Activated naive CD4-positive, alpha-beta T cell treated with anti-CD3 and anti-CD28 coated beads, Interleukin-2, amount 50 U/mL, for 24 hours (primary cell): ENCODE results near the gene ACMSD.
"Not testable (repeated sequence)": the region's sequence is repeated elsewhere in the genome, so short reads cannot be mapped to it uniquely, and the experiment has no call there.

Source experiments
- H3K27ac Mint-ChIP-seq: one replicate; pipeline ENCODE4 v1.8.0; 2021; ENCODE audit warnings: mild to moderate bottlenecking, mixed read lengths
- H3K27me3 Mint-ChIP-seq: one replicate; pipeline ENCODE4 v1.8.0; 2021; ENCODE audit warnings: mixed read lengths
- H3K36me3 Mint-ChIP-seq: one replicate; pipeline ENCODE4 v1.8.0; 2021; ENCODE audit warnings: mixed read lengths
- H3K4me1 Mint-ChIP-seq: one replicate; pipeline ENCODE4 v1.8.0; 2021; ENCODE audit warnings: mixed read lengths
- H3K4me3 Mint-ChIP-seq: one replicate; pipeline ENCODE4 v1.8.0; 2021; ENCODE audit warnings: mild to moderate bottlenecking, mixed read lengths
- H3K9me3 Mint-ChIP-seq: one replicate; pipeline ENCODE4 v1.8.0; 2021; ENCODE audit warnings: mixed read lengths

The ACMSD gene

GRCh38 chr2:134839649-134840048, 1.2 kb downstream of the ACMSD start:
- peaks cover 3% of the 10 kb centered on the region for H3K36me3 Mint-ChIP-seq
- H3K4me3 Mint-ChIP-seq: no peak overlapping the region
- no peak overlapping the region for H3K27ac Mint-ChIP-seq
- H3K4me1 Mint-ChIP-seq: no peaks in the 10 kb centered on the region
- H3K27me3 Mint-ChIP-seq: peaks cover 4% of the 10 kb centered on the region
- peaks cover 9% of the 10 kb centered on the region for H3K9me3 Mint-ChIP-seq

DNA sequence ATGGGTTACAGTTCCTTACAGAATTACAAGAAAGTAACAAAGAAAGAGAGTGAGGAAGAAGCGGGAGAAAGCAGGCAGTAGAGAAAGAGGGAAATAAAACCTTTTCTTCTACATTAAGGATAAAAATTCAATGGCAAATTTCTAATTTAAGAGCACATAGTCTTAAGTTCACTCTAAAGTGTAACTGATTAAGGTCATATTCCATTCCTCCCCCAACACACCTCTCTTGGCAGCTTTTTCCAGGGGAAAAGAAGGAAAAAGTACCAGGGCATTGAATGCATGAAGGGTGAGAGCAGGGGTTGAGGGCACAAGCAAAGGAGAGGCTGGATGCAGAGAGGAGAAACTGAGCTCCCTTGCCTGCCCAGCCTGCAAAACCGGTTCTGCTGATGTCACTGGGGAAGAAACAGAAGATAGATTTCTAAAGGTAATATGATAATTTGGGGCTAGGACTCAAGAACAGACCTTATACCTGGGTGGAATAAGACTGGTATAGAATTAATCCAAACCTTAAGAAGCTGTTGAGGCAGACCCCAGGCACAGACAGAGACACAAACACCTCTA, 4.6 kb downstream of the ACMSD start:
- Mint-ChIP-seq H3K9me3 (no peaks in the 10 kb centered on the region), H3K27me3 (peaks cover 2% of the 10 kb centered on the region), H3K27ac (no peak overlapping the region), H3K36me3 (peaks cover 3% of the 10 kb centered on the region), H3K4me3 (no peak overlapping the region), H3K4me1 (no peaks in the 10 kb centered on the region)

DNA sequence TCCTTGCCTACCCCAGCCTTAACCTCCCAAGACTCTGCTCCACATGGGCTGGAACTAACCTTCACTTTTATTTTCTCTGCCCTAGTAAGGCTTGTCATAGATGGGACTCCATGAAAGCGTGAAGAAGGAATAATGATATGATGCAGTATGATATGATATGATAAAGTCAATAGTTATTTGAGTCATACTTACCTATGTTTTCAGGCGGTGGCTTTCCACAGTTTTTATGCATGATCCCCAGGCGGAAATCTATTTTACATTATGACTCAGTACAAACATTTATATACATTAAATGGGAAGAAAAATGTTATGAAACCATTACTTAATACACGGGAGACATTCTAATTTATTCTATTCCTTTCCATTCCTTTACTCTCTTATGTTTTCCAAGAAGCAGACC, 5.6 kb downstream of the ACMSD start:
- no peak overlapping the region for H3K27ac Mint-ChIP-seq
- no peaks in the 10 kb centered on the region for H3K4me1 Mint-ChIP-seq
- no peak overlapping the region for H3K4me3 Mint-ChIP-seq
- H3K9me3 Mint-ChIP-seq: no peaks in the 10 kb centered on the region
- peaks cover 2% of the 10 kb centered on the region for H3K27me3 Mint-ChIP-seq
- H3K36me3 Mint-ChIP-seq: peaks cover 3% of the 10 kb centered on the region

DNA sequence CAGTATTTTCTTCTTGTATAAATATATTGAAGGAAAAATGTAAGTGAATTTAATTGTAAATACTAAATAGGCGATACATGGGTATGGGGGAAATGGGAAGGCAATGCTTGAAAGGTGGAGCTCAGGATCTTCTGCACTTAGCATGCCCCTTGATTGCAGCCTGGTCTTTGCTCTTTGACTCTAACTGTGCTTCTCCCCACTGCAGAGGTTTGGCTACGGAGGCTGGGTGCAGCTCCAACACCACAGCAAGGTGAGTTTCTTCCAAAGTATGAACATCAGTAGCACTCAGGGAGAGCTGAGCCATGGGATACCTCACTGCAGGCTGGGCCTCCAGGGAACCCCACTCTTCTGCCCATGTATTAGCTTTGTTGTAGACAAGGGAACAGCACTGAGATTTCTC, 6.6 kb downstream of the ACMSD start:
- H3K4me3 Mint-ChIP-seq: no peak overlapping the region
- peaks cover 2% of the 10 kb centered on the region for H3K27me3 Mint-ChIP-seq
- H3K4me1 Mint-ChIP-seq: no peaks in the 10 kb centered on the region
- peaks cover 5% of the 10 kb centered on the region for H3K36me3 Mint-ChIP-seq
- no peak overlapping the region for H3K27ac Mint-ChIP-seq
- H3K9me3 Mint-ChIP-seq: no peaks in the 10 kb centered on the region

DNA sequence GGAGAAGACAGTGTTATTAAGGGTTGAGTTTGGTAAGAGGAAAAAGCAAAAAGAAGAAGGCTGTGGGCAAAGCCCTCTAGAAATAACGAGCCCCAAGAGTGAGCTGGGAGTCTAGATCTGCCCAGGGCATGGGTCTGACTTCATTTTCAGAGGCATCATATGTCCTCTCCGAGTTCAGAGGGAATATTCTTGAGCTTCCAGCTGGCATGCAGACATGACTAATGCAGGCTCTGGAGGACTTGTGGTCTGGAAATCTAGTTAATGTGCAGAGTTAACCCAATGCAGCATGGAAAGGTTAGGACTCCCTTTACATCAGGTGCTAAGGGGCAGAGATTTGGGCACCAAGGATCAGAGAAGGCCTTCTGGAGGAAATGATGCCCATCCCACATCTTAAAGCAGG, 7.3 kb downstream of the ACMSD start:
- no peaks in the 10 kb centered on the region for H3K9me3 Mint-ChIP-seq
- H3K27me3 Mint-ChIP-seq: peaks cover 2% of the 10 kb centered on the region
- peaks cover 5% of the 10 kb centered on the region for H3K36me3 Mint-ChIP-seq

GRCh38 chr2:134846213-134846612, 7.8 kb downstream of the ACMSD start:
- Mint-ChIP-seq H3K36me3 (peaks cover 5% of the 10 kb centered on the region), H3K4me3 (no peak overlapping the region), H3K9me3 (no peaks in the 10 kb centered on the region), H3K27me3 (peaks cover 2% of the 10 kb centered on the region), H3K4me1 (no peaks in the 10 kb centered on the region), H3K27ac (no peak overlapping the region)

More for the DNA sequence above, 7.3 kb downstream of the ACMSD start:
- no peak overlapping the region for H3K4me3 Mint-ChIP-seq
- no peak overlapping the region for H3K27ac Mint-ChIP-seq
- no peaks in the 10 kb centered on the region for H3K4me1 Mint-ChIP-seq

- not testable (repeated sequence) for H3K27me3 Mint-ChIP-seq, H3K36me3 Mint-ChIP-seq, H3K4me3 Mint-ChIP-seq, H3K27ac Mint-ChIP-seq, H3K4me1 Mint-ChIP-seq, H3K9me3 Mint-ChIP-seq
Observed at GRCh38 chr2:134847582-134847981, 9.2 kb downstream of the ACMSD start.

DNA sequence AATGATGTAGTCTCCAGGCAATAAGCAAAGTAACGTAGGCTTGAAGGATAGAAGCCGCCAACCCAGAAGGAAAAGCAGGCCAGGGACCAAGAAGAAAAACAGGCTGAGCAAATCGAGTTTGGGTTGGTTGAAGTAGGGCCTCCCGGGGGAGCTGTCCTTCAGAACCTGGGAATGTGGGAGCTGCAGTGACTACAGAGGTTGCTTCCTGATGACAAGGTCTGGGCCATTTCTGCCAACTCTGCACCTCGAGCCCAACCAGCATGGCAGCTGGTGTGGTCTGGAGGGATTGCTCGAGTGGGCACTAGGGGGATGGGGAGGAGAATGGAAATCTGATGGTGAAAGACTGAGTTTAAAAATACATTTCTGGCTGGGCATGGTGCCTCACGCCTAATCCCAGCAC, 14.1 kb downstream of the ACMSD start:
- H3K4me3 Mint-ChIP-seq: no peak overlapping the region
- peaks cover 2% of the 10 kb centered on the region for H3K36me3 Mint-ChIP-seq
- H3K27ac Mint-ChIP-seq: no peak overlapping the region
- no peaks in the 10 kb centered on the region for H3K9me3 Mint-ChIP-seq
- no peaks in the 10 kb centered on the region for H3K27me3 Mint-ChIP-seq
- no peaks in the 10 kb centered on the region for H3K4me1 Mint-ChIP-seq

DNA sequence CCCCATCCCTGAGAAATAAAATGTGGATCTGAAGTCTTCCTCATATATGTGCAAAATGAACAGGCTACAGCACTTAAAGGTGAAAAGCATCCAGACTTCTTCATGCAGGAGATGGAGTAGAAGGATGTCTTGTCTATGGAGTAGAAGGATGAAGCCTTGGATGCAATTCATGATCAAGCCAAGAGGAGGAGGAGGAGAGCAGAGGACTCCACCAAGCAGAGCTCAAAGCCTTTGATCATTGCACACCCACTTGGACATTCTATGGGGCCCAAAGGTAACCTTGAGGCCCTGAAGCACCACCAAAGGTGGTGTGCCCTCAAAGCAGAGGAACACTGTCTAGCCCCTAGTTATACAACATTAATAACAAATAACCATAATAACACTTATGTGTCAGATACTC, 17.3 kb downstream of the ACMSD start:
- Mint-ChIP-seq H3K27me3 (no peaks in the 10 kb centered on the region), H3K27ac (no peak overlapping the region), H3K9me3 (no peaks in the 10 kb centered on the region), H3K4me1 (no peaks in the 10 kb centered on the region), H3K4me3 (no peak overlapping the region), H3K36me3 (no peaks in the 10 kb centered on the region)

GRCh38 chr2:134858245-134858644, 19.8 kb downstream of the ACMSD start:
- no peak overlapping the region for H3K4me3 Mint-ChIP-seq
- no peaks in the 10 kb centered on the region for H3K9me3 Mint-ChIP-seq
- H3K27me3 Mint-ChIP-seq: no peaks in the 10 kb centered on the region
- H3K36me3 Mint-ChIP-seq: peaks cover 2% of the 10 kb centered on the region
- no peaks in the 10 kb centered on the region for H3K4me1 Mint-ChIP-seq
- no peak overlapping the region for H3K27ac Mint-ChIP-seq

DNA sequence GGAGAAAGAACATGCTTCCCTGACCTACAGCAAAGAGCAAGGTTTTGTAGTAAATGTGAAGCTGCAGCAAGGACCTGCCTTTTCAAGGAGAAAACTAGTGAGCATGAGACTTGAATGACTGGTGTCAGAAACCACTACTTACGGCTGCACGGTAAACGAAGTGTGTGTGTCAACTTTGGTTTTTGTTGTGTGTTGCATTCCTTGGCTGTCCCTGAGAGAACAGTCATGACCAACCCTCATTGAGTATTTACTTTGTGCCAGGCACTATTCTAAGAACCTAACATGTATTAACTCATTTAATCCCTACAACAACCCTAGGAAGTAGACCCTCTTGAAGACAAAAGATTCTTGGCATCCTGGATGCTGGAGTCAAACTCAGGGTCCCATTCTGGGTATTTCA, 22.8 kb downstream of the ACMSD start:
- Mint-ChIP-seq H3K4me3 (no peak overlapping the region), H3K36me3 (peaks cover 2% of the 10 kb centered on the region), H3K4me1 (no peaks in the 10 kb centered on the region), H3K27me3 (no peaks in the 10 kb centered on the region), H3K9me3 (no peaks in the 10 kb centered on the region), H3K27ac (no peak overlapping the region)

GRCh38 chr2:134862069-134862468, 23.7 kb downstream of the ACMSD start:
- H3K4me3 Mint-ChIP-seq: no peak overlapping the region
- H3K27me3 Mint-ChIP-seq: no peaks in the 10 kb centered on the region
- H3K27ac Mint-ChIP-seq: no peak overlapping the region
- no peaks in the 10 kb centered on the region for H3K9me3 Mint-ChIP-seq
- no peaks in the 10 kb centered on the region for H3K4me1 Mint-ChIP-seq
- H3K36me3 Mint-ChIP-seq: peaks cover 2% of the 10 kb centered on the region

DNA sequence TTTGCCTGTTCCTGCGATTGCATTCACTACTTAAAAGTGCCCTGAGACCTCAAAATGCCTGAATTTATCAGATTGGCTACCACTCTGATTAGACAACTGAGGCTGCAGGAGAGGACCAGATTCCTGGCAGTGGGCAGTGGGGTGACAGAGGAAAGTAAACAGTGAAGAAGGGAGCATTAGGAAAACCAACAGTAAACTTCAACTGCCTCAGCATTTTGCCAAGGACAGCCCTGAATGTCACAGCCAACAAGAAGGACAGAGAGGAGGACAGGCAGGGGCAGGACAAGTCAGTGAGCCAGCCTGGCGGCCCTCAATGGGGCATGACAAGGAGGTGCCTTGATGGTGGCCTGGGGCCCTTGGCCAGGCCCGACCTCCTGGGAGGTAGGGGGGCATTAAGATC, 24.3 kb downstream of the ACMSD start:
- no peaks in the 10 kb centered on the region for H3K4me1 Mint-ChIP-seq
- H3K4me3 Mint-ChIP-seq: no peak overlapping the region
- peaks cover 3% of the 10 kb centered on the region for H3K36me3 Mint-ChIP-seq
- no peak overlapping the region for H3K27ac Mint-ChIP-seq
- no peaks in the 10 kb centered on the region for H3K9me3 Mint-ChIP-seq
- no peaks in the 10 kb centered on the region for H3K27me3 Mint-ChIP-seq

DNA sequence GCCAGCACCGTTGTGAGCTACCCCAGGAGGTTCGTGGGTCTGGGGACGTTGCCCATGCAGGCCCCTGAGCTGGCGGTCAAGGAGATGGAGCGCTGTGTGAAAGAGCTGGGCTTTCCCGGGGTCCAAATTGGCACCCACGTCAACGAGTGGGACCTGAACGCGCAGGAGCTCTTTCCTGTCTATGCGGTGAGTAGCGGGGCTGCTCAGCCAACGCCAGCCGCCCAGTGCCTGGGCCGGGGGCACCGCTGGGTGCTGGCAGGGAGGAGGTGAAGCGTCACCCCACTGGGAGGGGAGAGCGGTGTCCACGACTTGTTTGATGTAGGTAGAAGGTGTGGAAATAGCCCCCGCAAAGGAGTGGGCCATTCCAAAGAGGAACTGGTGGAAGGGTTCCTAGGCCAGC, 25.0 kb downstream of the ACMSD start:
- H3K4me3 Mint-ChIP-seq: no peak overlapping the region
- H3K27ac Mint-ChIP-seq: no peak overlapping the region
- peaks cover 3% of the 10 kb centered on the region for H3K36me3 Mint-ChIP-seq

DNA sequence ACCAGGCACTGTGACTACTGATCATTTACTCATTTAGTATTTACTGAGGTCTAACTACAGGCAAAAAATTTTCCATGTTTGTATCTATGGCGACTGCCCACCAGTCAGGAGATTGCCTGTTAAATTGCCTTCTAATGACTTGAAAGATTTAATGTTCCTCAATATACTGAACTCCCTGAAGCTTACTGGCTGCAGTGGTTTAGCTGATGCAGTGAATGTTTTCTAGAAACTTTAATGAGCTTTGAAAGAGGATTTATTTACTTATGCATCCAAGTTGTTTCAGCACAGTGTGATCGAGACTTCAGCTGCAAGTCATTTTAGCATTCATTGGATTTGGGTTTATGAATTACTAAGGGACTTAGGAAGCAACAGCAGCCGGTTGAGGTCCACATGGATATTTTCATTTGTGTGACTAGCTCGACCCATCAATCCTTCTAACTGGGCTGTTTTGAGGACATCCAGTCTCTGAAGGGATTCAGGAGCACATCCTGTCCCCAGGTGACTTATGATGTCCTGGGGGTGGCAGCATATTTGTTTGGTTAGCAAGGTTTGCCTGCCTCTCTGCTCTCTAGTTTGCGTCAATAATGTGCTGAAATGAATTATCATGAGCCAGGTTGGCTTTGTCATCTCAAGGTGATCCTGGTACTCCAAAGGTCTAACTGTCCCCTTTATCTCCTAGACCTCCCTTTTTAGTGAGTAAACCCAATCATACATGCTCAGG, 26.8 kb downstream of the ACMSD start:
- no peaks in the 10 kb centered on the region for H3K27me3 Mint-ChIP-seq

More for the DNA sequence above, 25.0 kb downstream of the ACMSD start:
- H3K9me3 Mint-ChIP-seq: no peaks in the 10 kb centered on the region
- H3K4me1 Mint-ChIP-seq: no peaks in the 10 kb centered on the region
- H3K27me3 Mint-ChIP-seq: no peaks in the 10 kb centered on the region

DNA sequence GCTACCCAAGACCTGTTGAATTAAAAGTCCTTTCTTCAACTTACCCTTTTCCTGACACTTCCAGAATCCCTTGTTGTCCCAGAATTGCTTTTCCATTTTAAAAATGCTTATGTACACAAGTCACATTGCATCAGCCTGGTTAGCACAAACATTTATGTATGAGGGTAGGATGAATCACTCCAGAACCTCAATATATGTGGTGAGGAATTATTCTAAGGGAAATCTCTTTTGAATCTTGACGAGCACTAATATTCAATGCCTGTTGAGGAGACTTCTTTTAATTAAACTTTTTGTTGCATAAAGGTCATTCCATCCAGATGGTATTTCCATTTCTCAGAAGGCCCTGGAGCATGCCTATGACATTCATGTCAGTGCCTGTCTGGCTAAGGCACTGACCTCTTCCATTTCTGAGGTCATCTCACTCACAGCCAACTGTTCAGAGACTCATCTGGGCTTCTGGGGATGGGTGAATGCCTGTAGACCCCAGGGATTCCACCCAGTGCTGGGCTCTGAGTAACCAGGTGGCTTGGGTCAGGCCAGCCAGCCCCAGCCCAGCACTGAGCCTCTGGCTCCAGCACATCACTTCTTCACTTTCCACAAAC, 28.2 kb downstream of the ACMSD start:
- Mint-ChIP-seq H3K4me3 (no peak overlapping the region), H3K9me3 (no peaks in the 10 kb centered on the region), H3K27me3 (no peaks in the 10 kb centered on the region), H3K27ac (no peak overlapping the region), H3K36me3 (peaks cover 3% of the 10 kb centered on the region), H3K4me1 (no peaks in the 10 kb centered on the region)

More for the DNA sequence above, 26.8 kb downstream of the ACMSD start:
- Mint-ChIP-seq H3K4me1 (no peaks in the 10 kb centered on the region), H3K9me3 (no peaks in the 10 kb centered on the region), H3K4me3 (no peak overlapping the region), H3K36me3 (peaks cover 3% of the 10 kb centered on the region), H3K27ac (no peak overlapping the region)
